ENCODE data around the gene PTPMT1.

DNA sequence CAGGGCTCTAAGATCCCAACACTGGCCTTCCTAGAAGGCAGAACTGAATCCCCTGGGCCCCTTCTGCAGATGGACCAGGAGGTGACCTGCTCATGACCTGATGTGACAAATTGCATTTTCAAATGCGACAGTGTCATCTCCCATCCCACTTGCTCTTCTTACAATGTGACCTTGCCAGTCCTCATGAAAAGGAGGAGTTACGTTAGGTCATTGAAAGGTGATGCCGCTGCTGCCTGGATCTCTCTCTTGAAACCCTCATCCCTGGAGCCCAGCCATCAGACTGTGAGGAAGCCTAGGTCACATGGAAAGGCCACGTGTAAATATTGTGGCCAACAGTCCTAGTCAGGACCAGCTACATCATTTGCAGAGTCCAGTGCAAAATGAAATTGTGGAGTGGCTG lies 34.5 kb downstream of the PTPMT1 start:
- TF ChIP-seq, protein P1, sequence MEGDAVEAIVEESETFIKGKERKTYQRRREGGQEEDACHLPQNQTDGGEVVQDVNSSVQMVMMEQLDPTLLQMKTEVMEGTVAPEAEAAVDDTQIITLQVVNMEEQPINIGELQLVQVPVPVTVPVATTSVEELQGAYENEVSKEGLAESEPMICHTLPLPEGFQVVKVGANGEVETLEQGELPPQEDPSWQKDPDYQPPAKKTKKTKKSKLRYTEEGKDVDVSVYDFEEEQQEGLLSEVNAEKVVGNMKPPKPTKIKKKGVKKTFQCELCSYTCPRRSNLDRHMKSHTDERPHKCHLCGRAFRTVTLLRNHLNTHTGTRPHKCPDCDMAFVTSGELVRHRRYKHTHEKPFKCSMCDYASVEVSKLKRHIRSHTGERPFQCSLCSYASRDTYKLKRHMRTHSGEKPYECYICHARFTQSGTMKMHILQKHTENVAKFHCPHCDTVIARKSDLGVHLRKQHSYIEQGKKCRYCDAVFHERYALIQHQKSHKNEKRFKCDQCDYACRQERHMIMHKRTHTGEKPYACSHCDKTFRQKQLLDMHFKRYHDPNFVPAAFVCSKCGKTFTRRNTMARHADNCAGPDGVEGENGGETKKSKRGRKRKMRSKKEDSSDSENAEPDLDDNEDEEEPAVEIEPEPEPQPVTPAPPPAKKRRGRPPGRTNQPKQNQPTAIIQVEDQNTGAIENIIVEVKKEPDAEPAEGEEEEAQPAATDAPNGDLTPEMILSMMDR (IDR thresholded peaks at IDR 0.05; ENCODE audit: insufficient read depth, low read length, poor library complexity, severe bottlenecking): no peak
- no peak for TF ChIP-seq EZH2phosphoT487 (conservative IDR thresholded peaks at IDR 0.05; ENCODE audit: low read length)
